Transverse colon (tissue), 4 donors: ENCODE measurements around the gene SLC26A6. TPM values are rescaled to one million over a fixed set of nuclear protein-coding genes. Genes with fewer than 3 reads are reported as not detected.

Experiments used
- DNase-seq: peaks from one replicate; pipeline ENCODE4 v3.0.0-alpha.2; 2019
- H3K27ac ChIP-seq, 4 donors: fragments of 200-600 bp; sonication (generic); 2 replicates each; pipeline ENCODE4 v1.5.1; 2016 to 2018; ENCODE audit warnings: inconsistent platforms in 4 of 4
- H3K27me3 ChIP-seq: fragments of 200-600 bp; sonication (generic); 2 replicates; pipeline ENCODE4 v1.5.1; 2017; ENCODE audit warnings: inconsistent platforms
- H3K36me3 ChIP-seq, 4 donors: fragments of 200-600 bp; sonication (generic); 2 replicates each; pipeline ENCODE4 v1.5.1; 2017 to 2019; ENCODE audit warnings: inconsistent platforms in 4 of 4
- H3K4me1 ChIP-seq, 4 donors: fragments of 200-600 bp; sonication (generic); 2 replicates each; pipeline ENCODE4 v1.5.1; 2017 to 2020; ENCODE audit warnings: inconsistent platforms in 4 of 4
- H3K4me3 ChIP-seq, 4 donors: fragments of 200-600 bp; sonication (generic); 1 replicate in 1 of 4; 2 replicates in 3 of 4; pipeline versions ENCODE4 v1.5.1 to v1.6.1; 2017 to 2019; ENCODE audit warnings: inconsistent platforms in 4 of 4
- H3K9me3 ChIP-seq, 2 donors: fragments of 200-600 bp; sonication (generic); 2 replicates each; pipeline ENCODE4 v1.5.1; 2017 to 2019; ENCODE audit warnings: inconsistent platforms in 2 of 2
- CTCF ChIP-seq, 5 experiments: fragments of 200-600 bp in 3 of 5; fragments of 450-650 bp in 2 of 5; sonication (generic) in 3 of 5; IDR thresholded peaks; 1 replicate in 2 of 5; 2 replicates in 3 of 5; pipeline ENCODE4 v1.5.1; 2016 to 2017; ENCODE audit warnings: antibody characterized with exemption in 5 of 5, inconsistent platforms in 3 of 5, mild to moderate bottlenecking in 2 of 5, moderate library complexity in 1 of 5
- EP300 ChIP-seq: sonication (generic); formaldehyde crosslinking; IDR thresholded peaks from one replicate; pipeline ENCODE4 v1.6.1; 2017; ENCODE audit warnings: antibody characterized with exemption, low read depth
- POLR2A ChIP-seq: fragments of 450-650 bp; IDR thresholded peaks from one replicate; pipeline ENCODE4 v1.6.1; 2016; ENCODE audit warnings: antibody characterized with exemption, mild to moderate bottlenecking, moderate library complexity
- POLR2AphosphoS5 ChIP-seq, 3 donors: sonication (generic); formaldehyde crosslinking; IDR thresholded peaks; one replicate each; pipeline ENCODE4 v1.6.1; 2016; ENCODE audit warnings: antibody characterized with exemption in 3 of 3
- WGBS, 2 donors: methylation state at CpG; one replicate each; pipeline ENCODE4 v1.1.5; 2018; ENCODE audit warnings: low coverage in 1 of 2; 5-methylcytosine and 5-hydroxymethylcytosine counted together
- in situ Hi-C, 4 donors: fragments of 200-750 bp; cut with MboI; loops; one replicate each; pipeline versions ENCODE4 v1.15.0 to v1.15.1; 2017; ENCODE audit warnings: low sequenced_read_pairs in 3 of 4, low pct_ligation_motif_present in 1 of 4, low pct_unique_long_range_greater_than_20kb in 1 of 4
- intact Hi-C: fragments of 100-400 bp; cut with DNase I; formaldehyde crosslinking; loops from one replicate; pipeline ENCODE4 v1.15.1; 2023; ENCODE audit warnings: low total_unique reads
- total RNA-seq, 4 donors: library from RNA; depleted of rRNA; stranded (reverse); fragments of >200 nt; gene quantifications; one replicate each; pipeline ENCODE4 v1.1.0, GENCODE V29; 2016

The SLC26A6 gene
- total RNA-seq, 4 donors from 2014 or later, result 134 to 282 (median 193) TPM

- WGBS, 2 donors, result 40 to 51% methylated on average over 3 to 29 of the region's 30 CpGs
- Histone ChIP-seq H3K4me1 (peaks cover 0 to 14% (median 6%) of the 10 kb centered on the region in 4 donors), H3K9me3 (no peaks in the 10 kb centered on the region), H3K27ac (peak overlapping the region; percentile 66 to 77 (median 68)), H3K27me3 (no peaks in the 10 kb centered on the region), H3K4me3 (peak overlapping the region; percentile 32 to 71 (median 58)), H3K36me3 (no peaks in the 10 kb centered on the region)
- in situ Hi-C loops, result no loop called here
- intact Hi-C loops, result no loop called here
- TF ChIP-seq POLR2A (no peak), CTCF (IDR thresholded peaks at IDR 0.05) (no peak), EP300 (no peak), POLR2AphosphoS5 (IDR thresholded peaks at IDR 0.05) (no peak)
- DNase-seq, result no peak
These were observed 20.3 kb upstream of the SLC26A6 start for GRCh38 chr3:48655606-48656005.

- DNase-seq, result no peak
- Histone ChIP-seq H3K27ac (no peak overlapping the region), H3K36me3 (no peaks in the 10 kb centered on the region), H3K9me3 (no peaks in the 10 kb centered on the region), H3K4me3 (no peak overlapping the region), H3K4me1 (peaks cover 0 to 14% (median 6%) of the 10 kb centered on the region in 4 donors), H3K27me3 (no peaks in the 10 kb centered on the region)
- 94% methylated on average over 12 of the region's 12 CpGs; no CpG with 5 or more reads in 1 of the 2 donors for WGBS, 2 donors
- intact Hi-C loops (no loop called here), in situ Hi-C loops (no loop called here)
- no peak for TF ChIP-seq EP300
- TF ChIP-seq POLR2A, result no peak
- no peak for TF ChIP-seq CTCF (IDR thresholded peaks at IDR 0.05)
- TF ChIP-seq POLR2AphosphoS5 (IDR thresholded peaks at IDR 0.05), result no peak
These were observed 19.8 kb upstream of the SLC26A6 start for GRCh38 chr3:48655063-48655462.

GRCh38 chr3:48652923-48653715 lies 17.9 kb upstream of the SLC26A6 start:
- TF ChIP-seq POLR2AphosphoS5 (IDR thresholded peaks at IDR 0.05) (no peak), POLR2A (no peak), CTCF (IDR thresholded peaks at IDR 0.05) (no peak), EP300 (no peak)
- Histone ChIP-seq H3K36me3 (no peaks in the 10 kb centered on the region), H3K4me3 (no peak overlapping the region), H3K27ac (no peak overlapping the region), H3K27me3 (no peaks in the 10 kb centered on the region), H3K9me3 (no peaks in the 10 kb centered on the region), H3K4me1 (peaks cover 0 to 14% (median 6%) of the 10 kb centered on the region in 4 donors)
- intact Hi-C loops (loop anchor here (1.0 kb wide), 1 partner anchor 131 kb away; no protein-coding TSS in a partner anchor), in situ Hi-C loops (no loop called here)
- 82 to 94% methylated on average over 3 to 15 of the region's 15 CpGs for WGBS, 2 donors
- DNase-seq, result no peak

- WGBS, 2 donors, result 81% methylated on average over 11 of the region's 11 CpGs; no CpG with 5 or more reads in 1 of the 2 donors
- no peak overlapping the region for H3K27ac ChIP-seq
- intact Hi-C loops (loop anchor here (1.0 kb wide), 1 partner anchor 129 kb away; no protein-coding TSS in a partner anchor), in situ Hi-C loops (no loop called here)
- no peaks in the 10 kb centered on the region for H3K9me3 ChIP-seq
- H3K27me3 ChIP-seq, result no peaks in the 10 kb centered on the region
- H3K4me1 ChIP-seq, result peaks cover 0 to 14% (median 6%) of the 10 kb centered on the region in 4 donors
- TF ChIP-seq POLR2A, result no peak
- TF ChIP-seq POLR2AphosphoS5 (IDR thresholded peaks at IDR 0.05), result no peak
- no peak for TF ChIP-seq CTCF (IDR thresholded peaks at IDR 0.05)
- TF ChIP-seq EP300, result no peak
- no peaks in the 10 kb centered on the region for H3K36me3 ChIP-seq
- DNase-seq, result no peak
- H3K4me3 ChIP-seq, result no peak overlapping the region
These were observed 16.5 kb upstream of the SLC26A6 start for GRCh38 chr3:48651771-48652170.
